Activated CD4-positive, CD25-positive, alpha-beta regulatory T cell treated with anti-CD3 and anti-CD28 coated beads, Interleukin-2, amount 50 U/mL, for 24 hours (primary cell): ENCODE measurements around the gene NHLRC3.
A peak's percentile ranks its signal among the peaks of the same experiment; 100 is the strongest.
"Not testable (repeated sequence)": the region's sequence is repeated elsewhere in the genome, so short reads cannot be mapped to it uniquely, and the experiment has no call there.

Experiments
- ATAC-seq, 2 donors: fragments of 150-1000 bp; cut with Tn5 transposase; one replicate each; pipeline ENCODE4 v1.10.0; 2021; ENCODE audit warnings: mild to moderate bottlenecking in 1 of 2, moderate library complexity in 1 of 2

Gene NHLRC3, protein sequence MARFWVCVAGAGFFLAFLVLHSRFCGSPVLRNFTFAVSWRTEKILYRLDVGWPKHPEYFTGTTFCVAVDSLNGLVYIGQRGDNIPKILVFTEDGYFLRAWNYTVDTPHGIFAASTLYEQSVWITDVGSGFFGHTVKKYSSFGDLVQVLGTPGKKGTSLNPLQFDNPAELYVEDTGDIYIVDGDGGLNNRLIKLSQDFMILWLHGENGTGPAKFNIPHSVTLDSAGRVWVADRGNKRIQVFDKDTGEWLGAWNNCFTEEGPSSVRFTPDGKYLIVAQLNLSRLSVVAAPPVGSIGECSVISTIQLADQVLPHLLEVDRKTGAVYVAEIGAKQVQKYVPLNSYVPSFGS

DNA sequence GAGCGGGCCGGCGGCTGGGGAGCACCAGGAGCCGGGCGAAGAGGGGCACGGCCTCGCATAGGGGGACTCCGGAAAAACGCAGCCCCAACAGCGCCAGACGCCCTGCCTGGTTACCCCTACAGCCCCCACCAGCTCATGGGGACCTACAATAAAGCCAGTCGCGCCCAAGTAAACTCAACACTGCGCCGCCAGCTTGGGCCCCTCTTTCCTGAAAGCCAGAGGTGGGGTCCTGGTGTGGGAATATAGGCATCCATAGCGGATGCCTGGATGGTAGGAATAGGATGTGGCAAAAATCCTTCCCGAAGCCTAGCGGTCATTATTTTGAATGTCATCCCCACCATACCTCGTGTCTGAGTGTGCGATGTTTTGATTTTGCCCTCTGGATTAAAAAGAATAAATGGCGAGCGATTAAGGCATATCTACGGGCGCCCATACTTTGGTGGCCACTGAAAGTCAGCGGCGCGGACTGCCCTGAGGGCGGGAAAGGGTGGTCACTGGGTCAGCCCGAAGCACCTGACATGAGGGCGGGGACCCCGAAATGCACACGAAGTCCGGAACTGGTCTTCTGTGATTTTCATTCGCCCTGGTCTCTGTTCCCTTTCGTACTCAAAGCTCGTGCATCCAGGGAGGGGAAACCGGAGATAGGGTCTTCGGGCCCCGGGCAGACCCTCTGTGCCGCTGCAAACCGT lies at the start of gene NHLRC3, which contains the start of gene PROSER1:
Gene NHLRC3, plus strand, starts transcription at position 577 of the 689 bp plus-strand sequence. CDS start 184 bp downstream, outside the sequence.
Gene PROSER1, minus strand, starts transcription at position 210 of the 689 bp plus-strand sequence. CDS start 847 bp downstream, outside the sequence.
- ATAC-seq = peak; percentile 74

DNA sequence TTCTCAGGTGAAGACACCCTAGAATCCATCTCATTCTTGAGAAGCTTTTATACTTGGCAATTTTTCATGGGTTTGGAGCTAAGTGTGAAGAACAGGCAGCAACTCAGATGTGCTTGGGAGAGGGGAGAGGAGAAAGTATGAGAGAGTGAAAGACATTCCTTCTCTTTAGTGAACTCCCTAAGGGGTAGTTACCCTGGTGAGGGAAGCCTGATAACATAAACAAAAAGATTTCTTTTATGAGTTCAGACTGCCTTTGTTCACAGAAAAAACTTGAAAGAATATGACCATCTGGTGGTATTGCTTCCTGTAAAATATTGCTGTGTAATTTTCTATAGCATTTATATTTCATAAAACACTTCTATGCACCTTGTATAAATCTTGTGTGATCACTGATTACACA lies 47.6 kb upstream of the NHLRC3 start, which contains the start of gene STOML3:
Gene STOML3, minus strand, starts transcription at position 139 of the 400 bp plus-strand sequence. Its CDS starts 110 bp downstream, at position 29.
- no peak for ATAC-seq

DNA sequence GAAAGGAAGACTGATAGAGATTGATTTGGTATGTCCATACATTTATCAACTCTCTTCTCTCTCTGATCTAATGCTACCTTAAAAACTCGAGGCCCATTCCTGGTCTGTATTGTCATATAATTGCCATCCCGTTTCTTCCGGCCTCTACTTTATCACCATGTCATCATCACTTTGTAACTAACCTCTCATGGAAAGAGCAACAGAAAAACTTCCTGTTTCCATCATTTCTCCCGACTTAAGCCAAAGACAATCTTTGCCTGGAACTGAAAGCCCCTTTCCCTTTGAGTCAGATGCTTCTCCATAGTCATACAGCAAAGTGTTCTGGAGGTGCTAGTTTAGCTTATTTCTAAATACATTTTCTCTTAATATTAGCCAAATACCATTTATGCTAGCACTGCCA lies 44.9 kb upstream of the NHLRC3 start:
- no peak for ATAC-seq

DNA sequence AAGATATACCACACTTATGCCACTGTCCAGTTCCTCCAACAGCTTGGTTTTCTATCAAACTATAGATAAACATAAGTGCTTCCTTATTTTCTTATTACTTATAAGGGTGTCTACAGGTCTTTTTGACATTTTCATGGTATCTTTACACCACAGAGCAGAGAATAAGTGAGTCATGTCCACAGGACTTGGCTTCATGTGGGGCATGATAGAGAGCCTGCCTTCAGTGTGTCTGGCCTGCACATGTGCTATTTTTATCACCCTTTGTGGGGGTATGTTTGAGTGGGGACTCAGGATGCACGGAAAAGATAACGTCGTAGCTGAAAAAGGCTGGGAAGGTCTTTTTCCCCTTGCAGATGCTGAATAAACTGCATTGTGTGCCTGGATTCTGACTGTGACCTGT lies 39.5 kb upstream of the NHLRC3 start:
- ATAC-seq = no peak

DNA sequence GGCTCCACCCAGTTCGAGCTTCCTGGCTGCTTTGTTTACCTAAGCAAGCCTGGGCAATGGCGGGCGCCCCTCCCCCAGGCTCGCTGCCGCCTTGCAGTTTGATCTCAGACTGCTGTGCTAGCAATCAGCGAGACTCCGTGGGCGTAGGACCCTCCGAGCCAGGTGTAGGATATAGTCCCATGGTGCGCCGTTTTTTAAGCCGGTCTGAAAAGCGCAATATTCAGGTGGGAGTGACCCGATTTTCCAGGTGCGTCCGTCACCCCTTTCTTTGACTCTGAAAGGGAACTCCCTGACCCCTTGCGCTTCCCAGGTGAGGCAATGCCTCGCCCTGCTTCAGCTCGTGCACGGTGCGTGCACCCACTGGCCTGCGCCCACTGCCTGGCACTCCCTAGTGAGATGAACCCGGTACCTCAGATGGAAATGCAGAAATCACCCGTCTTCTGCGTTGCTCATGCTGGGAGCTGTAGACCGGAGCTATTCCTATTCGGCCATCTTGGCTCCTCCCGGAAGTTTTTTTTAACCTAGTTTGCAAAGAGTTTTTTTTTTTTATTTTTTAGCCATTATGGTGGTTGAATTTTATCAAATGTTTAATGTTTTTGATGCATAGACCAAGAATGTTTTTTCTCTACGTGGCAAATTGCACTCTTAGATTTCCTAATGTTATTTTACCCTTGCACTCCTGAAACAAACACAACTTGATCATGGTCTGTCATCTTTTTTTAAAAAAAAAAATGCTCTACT lies 31.7 kb upstream of the NHLRC3 start:
- ATAC-seq = not testable (repeated sequence)

DNA sequence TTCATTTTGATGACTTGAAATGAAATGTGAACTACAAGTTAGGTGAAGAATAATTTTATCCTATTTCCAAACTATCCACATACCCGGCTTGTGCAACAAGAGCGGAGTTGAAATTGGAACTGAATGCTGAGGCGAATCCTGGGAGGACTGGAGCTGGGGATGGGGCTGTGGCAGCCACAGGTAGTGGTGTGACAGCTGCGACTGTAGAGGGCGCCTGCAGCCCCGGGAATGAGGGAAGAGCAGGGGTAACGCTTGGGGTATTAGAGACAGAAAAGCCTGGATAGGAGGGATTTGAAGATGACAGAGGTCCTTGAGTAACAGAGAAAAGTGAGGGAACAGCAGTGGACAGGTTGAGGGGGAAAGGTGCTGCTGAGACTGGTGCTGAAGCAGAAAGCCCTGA lies 25.6 kb upstream of the NHLRC3 start:
- no peak for ATAC-seq

DNA sequence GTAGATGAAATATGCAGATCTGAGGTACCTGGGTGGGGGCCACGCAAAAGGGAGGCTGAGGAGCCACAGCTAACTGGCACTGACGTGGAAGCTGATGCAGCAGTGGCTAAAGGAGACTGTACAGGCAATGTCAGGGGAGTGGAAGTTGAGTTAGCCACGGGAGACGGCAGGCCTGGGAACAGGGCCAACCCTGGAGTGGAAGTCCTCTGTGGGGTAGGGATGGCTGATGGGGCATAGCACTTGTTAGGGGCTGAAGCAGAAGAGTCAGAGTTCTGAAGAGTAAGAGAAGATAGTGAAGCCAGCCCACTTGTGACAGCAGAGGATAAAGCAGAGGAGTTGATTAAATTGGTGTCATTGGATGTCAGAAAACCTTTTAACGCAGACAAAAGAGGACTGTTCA lies 24.8 kb upstream of the NHLRC3 start:
- ATAC-seq = no peak

DNA sequence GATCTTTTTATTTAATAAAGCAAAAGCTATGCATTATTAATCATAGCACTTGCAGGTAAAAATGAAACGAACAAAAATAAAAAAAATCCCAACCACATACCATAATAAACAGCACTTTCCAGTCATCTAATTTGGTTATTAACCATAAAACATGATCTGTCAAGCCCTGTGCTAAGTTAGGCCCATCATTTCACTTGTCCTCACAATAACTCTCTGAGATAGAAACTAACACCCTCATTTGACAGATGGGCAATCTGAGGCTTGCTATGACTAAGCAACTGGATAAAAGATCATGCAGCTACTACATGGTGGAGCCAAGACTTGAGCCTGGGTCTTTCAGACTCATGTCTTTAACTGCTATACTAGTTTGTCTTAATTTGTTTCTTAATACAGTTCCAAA lies 22.2 kb upstream of the NHLRC3 start:
- ATAC-seq = peak; percentile 77 to 92

DNA sequence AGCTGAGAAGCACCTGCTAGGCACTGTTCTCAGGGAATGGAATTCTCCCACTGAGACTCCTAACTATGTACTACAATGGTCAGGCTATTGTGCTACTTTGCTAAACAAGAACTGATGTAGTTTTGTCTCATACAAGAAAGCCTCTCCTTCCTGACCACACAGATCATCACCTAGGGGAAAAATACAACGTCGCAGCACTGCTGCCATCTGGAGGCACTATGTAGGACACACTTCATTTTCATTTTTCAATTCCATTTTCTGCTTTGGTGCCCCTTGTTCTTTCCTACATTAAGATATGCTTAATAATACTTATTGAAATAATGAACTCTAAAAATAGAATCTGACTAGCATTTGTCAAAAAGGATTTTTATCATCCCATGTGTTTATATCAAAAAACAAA lies 21.5 kb upstream of the NHLRC3 start:
- ATAC-seq = peak in 1 of 2 donors; percentile 37

DNA sequence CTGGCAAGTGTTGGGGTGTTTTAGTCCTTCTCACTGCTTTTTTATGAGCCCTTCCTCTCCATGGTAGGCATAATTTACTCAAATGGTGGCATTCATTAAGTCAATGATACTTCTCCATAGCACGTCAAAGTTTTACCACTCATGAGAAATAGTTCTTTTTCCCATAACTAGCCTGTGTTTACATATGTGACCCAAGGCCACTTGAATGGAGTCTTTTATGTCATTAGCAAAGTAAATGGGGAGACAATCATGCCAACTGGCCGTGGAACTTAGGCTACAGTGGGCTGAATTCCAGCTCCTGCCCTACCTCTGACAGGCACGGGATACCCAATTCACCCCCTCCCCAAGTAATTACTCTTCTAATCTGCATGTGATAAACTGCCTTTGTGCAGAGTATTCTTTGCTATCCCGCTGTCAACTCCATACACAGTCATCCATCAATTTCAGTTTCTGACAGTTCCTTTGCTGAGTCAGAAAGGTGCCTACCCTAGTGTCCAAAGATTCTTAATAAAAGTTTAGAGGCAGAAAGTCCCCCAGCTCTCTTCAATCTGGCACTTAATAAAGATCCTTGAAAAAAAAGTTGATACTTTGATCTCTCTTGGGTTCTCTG lies 17.3 kb upstream of the NHLRC3 start:
- ATAC-seq = no peak

DNA sequence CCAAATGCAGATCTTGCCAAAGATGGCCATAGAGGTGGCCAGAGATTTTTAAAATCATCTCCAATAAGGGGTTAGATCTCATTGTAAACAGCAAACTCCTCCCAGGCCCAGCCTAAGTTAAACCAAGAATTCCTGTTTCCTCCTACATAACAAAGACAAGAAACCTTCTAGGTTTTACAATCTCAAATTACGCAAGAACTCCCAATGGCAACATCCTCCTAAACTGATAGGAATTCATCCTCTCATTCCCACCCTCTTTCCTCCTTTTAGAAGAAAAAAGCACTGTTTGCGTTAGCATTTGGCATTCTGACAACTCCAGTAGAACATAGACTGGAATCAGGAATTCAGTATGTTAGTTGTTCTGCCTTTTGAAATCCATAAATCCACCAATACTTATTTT lies 14.9 kb upstream of the NHLRC3 start:
- ATAC-seq = no peak

DNA sequence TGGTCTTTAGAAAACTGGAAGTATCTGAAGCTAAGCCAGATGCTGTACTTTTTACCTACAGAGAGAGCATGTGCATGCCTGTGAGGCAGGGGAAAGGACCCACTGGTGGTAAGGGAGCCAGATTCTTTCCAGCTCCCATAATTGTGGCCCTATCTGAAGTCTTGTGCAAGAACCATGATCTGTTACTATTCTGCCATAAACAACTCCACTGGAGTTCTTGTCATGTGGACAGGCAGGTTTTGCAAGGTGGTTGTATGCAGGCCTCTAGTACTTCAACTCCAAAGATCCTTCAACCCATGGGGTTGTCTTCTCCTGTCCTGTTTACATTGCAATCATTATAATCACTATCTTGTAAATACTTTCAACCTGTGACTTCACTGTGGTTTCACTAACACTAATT lies 14.5 kb upstream of the NHLRC3 start:
- no peak for ATAC-seq

DNA sequence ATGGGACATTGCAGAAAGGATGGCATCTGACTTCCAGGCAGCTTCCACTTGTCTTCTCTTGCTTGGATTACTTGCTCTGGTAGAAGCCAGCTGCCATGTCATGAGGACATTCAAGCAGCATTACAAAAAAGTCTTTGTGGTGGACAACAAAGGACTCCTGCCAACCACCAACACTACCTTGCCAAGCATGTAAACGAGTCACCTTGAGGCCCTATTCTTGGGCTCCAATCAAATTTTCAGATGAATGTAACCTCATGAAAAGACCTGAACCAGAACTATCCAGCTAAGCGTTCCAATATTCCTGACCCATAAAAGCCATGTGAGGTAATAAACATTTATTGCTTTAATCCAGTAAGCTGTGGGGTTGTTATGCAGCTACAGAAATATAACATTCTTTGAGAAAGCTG lies 12.8 kb upstream of the NHLRC3 start:
- no peak for ATAC-seq

DNA sequence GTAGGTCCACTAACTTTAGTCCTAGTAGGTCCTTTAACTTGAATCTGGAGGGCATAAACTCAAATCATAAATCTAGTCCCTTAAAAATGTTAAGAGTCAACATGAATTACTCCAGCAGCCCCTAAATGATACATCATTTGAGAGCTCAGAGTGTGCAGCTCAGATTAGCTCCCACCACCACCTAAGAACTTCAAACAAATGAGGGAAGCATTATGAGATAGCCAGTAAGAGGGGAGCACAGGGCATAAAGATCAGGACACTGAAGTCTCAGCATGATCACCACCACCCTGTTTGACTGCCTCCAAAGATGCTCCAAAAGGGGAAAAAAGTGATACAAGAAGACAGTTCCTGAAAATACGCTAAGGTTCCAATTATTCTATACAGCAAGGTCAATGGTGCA lies 6.1 kb upstream of the NHLRC3 start:
- ATAC-seq = no peak

DNA sequence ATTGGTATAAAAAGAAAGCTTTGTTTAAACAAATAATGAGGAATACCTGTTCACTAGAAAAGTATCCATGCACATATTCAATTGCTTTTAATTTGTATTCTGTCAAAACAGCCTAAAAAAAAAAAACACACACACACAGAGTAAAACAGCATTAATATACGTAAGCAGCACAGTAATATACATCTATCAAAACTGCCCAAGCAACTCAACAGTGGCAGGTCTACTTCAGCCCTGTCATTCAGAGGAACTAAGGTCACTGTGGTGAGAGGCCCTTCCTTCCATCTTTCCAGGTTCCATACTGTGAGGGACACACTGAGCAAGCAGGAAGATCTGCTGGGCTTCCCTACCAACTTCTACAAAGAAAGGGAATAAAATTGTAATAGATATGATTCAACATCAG lies 4.2 kb upstream of the NHLRC3 start:
- no peak for ATAC-seq

DNA sequence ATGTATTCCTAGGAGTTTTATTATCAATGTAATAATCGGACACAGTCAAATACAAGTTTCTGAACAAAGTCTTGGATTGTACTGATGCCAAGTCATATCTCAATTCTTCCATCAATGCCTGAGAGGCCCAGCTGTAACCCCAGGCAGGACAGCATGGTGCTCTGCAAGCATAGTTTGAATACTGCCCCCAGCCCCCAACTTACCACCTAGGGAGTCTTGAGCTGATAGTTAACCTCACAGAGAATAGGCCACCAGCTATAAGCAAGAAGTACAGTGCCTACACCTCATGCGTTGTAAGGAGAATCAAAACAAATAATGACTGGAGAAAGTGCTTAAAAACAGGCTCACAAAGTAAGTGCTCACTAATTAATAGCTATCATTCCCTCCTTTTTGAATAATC lies 3.1 kb upstream of the NHLRC3 start:
- no peak for ATAC-seq

DNA sequence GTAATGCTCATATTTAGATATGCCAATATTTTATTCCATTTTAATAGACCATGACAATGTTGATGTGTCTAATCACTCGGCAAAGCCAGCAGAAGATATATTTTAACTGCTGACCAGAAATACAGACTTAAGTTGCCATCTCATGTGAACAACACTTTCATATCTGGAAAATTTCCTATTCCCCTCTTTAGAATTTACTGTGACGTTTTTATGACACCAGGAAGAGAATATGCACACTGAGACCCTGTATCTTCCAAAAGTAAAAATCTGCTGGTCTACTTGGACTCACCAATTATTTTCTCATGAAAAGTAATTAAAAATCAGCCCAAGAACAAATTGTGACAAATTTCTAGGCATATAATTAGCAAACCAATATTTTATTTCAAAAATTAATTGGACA lies 2.5 kb upstream of the NHLRC3 start:
- ATAC-seq = no peak

DNA sequence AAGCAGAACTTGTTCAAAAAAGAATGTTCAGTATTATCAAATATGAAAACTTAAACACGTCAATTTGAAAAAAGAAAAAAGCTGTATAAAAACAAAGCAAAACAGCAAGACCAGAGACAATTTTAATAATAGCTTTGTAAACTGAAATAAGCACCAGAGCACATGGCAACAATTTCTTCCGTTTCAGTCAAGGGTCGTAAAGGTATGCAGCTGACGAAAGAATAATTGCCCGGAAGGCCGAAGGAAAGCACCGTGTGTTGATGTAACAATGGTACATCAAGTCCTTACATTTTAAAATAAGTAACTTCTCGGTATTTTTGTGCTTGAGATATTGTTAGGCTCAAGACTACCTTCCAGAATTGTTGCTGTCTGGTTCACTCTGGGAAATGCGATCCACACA lies 2.0 kb upstream of the NHLRC3 start:
- no peak for ATAC-seq

DNA sequence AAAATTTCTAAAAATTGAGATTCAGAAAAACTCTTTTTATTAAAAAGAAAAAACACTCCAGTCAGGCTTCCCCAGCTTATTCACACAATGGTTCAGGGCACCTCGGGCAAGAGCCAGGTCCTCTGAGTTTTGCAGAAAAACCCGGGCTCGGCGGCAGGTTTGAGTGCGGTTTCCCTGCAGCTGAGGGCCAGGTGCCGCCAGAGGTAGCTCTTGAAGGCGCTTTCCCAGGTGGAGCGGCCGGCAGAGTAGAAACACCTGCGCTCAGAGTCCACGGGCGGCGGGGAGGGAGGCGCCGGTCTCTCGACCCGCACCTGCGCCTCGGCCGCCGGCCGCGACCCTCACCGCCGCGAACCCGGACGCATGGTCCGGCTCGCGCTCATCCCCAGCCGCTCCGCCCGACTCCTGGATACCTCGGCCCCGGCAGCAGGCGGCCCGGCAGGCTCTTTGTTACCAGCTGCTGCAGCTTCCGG lies 811 bp upstream of the NHLRC3 start:
- peak in 1 of 2 donors; percentile 2 for ATAC-seq

DNA sequence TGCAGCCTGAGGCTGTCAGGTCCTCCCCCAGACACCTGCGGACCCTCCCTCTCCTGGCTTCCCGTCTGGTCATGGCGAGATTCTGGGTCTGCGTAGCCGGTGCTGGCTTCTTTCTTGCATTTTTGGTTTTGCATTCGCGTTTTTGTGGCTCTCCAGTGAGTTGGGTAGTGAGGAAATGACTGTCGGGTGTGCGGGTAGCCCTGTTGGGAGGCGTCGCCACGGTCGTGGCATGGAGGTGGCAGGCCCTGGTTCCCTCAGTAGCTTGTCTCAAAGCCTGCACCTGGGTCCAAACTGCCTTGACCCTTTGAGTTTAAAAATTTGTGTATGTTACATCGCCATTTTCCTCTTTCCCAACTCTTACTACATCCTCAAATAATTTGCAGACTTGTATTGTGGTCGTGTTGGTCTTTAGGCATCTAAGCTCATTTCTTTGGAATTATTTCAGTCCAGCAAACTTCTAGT lies 344 bp downstream of the NHLRC3 start:
- peak; percentile 66 to 69 for ATAC-seq

DNA sequence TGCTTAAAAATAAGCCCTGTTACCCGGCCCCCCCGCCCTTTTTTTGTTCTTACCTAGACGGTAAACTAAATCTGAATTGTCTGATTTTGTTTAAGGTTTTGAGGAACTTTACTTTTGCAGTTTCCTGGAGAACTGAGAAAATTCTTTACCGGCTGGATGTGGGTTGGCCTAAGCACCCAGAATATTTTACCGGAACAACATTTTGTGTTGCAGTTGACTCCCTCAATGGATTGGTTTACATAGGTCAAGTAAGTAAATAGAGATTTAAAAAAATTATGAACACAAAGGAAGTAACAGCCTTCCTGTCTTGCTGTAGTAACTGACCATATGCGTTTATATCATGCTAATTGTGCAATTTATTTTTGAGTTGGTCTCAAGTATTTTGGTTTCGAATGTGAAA lies 785 bp downstream of the NHLRC3 start:
- ATAC-seq = no peak

DNA sequence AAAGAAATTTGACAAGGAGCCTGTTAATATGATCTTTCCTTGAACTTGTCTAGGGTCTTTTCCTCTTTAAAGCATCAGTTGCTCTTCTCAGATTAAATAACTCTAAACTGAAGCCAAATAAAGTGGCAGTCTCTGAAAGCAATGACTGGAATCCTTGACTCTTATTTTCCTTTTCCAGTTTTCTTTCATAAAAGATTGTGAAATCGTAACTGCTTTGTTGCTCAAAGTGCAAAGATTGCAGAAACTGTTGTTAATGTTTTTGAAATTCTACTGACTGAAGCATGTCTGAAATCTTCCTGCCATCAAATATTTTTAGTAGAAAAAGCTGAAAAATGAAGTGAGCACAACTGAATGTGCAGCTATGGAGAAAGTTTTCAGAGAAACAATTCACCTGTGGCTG lies 1.9 kb downstream of the NHLRC3 start:
- no peak for ATAC-seq

DNA sequence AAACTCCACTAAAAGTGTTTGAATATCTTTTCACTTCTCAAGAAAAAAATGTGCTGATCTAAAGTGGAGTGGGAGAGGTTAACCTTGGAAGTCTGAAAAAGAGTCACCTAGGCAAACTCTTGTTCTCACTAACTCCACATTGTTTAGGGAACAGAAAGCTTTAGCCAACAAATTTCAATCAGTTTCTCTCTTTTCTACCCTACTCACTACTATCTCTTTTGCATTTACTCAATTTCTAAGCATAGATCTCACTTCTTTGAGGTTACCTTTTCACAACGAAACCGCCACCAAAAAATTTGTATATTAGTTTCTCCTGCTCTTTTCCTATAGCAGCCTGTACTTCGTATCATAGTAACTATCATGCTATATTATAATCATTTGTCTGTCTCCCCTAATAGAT lies 6.3 kb downstream of the NHLRC3 start:
- no peak for ATAC-seq
